GM12872 (cell line): Measurements from ENCODE around the gene NHSL2.

Experiments
- TF ChIP-seq, protein P1 (sequence below): IDR thresholded peaks from 3 replicates; pipeline ENCODE4 v1.5.1; 2011; ENCODE audit warnings: low read depth, mild to moderate bottlenecking, low read length, moderate library complexity; ENCODE audit not compliant: insufficient read depth

The NHSL2 gene

GRCh38 chrX:72027914-72028307 is 117.3 kb downstream of the NHSL2 start:
- TF ChIP-seq, protein P1, sequence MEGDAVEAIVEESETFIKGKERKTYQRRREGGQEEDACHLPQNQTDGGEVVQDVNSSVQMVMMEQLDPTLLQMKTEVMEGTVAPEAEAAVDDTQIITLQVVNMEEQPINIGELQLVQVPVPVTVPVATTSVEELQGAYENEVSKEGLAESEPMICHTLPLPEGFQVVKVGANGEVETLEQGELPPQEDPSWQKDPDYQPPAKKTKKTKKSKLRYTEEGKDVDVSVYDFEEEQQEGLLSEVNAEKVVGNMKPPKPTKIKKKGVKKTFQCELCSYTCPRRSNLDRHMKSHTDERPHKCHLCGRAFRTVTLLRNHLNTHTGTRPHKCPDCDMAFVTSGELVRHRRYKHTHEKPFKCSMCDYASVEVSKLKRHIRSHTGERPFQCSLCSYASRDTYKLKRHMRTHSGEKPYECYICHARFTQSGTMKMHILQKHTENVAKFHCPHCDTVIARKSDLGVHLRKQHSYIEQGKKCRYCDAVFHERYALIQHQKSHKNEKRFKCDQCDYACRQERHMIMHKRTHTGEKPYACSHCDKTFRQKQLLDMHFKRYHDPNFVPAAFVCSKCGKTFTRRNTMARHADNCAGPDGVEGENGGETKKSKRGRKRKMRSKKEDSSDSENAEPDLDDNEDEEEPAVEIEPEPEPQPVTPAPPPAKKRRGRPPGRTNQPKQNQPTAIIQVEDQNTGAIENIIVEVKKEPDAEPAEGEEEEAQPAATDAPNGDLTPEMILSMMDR, result no peak

GRCh38 chrX:72028701-72029470 is 118.2 kb downstream of the NHSL2 start:
- TF ChIP-seq, protein P1, result no peak

GRCh38 chrX:72029483-72030411 is 119.1 kb downstream of the NHSL2 start:
- TF ChIP-seq, protein P1, result no peak

DNA sequence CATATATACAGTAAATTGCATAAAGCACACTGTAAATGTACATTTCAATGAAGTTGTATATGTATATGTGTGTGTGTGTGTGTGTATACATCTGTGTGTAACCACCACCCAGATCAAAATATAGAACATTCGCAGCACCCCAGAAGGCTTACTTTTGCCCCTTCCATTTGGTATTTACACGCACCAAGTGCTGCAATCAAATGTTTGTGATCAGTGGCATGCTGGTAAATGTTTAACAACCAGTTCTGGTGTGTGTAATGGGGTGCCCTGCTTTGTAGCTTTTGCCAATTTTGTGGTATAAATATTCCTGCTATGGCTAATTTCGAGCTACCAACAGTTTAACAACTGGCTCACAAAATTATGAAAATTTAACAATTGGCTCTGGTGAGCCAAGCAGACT is 119.8 kb downstream of the NHSL2 start:
- TF ChIP-seq, protein P1, result no peak

GRCh38 chrX:72031118-72031517 is 120.5 kb downstream of the NHSL2 start:
- TF ChIP-seq, protein P1, result no peak

DNA sequence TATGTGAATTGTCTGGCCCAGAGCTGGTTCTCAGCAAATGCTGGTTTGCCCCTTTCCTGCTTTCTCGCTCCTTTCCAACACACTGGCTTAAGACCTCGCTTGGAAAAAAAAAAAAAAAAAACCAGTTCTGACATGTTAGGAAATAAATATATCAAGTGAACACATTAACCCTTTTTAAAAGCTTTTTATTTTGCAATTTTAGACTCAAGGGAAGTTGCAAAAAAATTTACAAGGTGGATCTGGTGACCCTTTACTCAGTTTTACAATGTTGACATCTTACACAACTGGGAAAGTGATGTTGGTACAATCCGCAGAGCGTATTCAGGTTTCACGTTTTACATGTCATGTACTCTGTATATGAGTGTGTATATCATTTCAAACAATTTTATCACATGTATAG is 121.0 kb downstream of the NHSL2 start:
- TF ChIP-seq, protein P1, result no peak

DNA sequence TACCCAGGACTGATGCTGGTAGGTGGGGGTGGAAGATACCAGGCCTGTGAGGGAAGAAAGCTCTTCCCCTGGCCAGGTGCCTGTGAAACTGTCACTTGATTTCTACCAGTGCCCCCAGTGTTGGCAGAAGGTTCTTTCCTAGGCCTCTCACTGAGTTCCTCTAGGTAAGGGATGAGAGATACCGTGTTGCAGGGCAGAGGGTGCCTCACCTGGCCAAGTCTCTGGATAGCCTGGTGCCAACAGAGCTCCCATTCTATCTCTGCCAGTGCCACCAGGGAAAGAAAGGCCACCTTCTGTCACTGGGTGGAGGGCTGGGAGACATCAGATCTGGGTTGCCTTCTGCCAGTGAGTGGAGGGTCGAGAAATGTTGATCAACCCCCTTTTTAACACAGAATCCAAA is 127.0 kb downstream of the NHSL2 start:
- TF ChIP-seq, protein P1, result no peak
